Gastroesophageal sphincter (tissue), 4 donors: ENCODE measurements around the gene SCFD2. TPM values are rescaled to one million over a fixed set of nuclear protein-coding genes. Genes with fewer than 3 reads are reported as not detected.

Experiments used
- ATAC-seq: fragments of 150-250 bp; one replicate; pipeline ENCODE4 v1.9.1; 2016; ENCODE audit warnings: mild to moderate bottlenecking, moderate library complexity
- H3K27ac ChIP-seq, 4 donors: fragments of 200-600 bp; sonication (generic) in 3 of 4; 1 replicate in 3 of 4; 2 replicates in 1 of 4; pipeline ENCODE4 v1.5.1; 2016 to 2019
- H3K27me3 ChIP-seq: fragments of 200-600 bp; sonication (generic); one replicate; pipeline ENCODE4 v1.5.1; 2019
- H3K36me3 ChIP-seq, 2 donors: fragments of 200-600 bp; sonication (generic); one replicate each; pipeline ENCODE4 v1.5.1; 2019; ENCODE audit warnings: control low read depth in 1 of 2
- H3K4me1 ChIP-seq, 3 donors: fragments of 200-600 bp; sonication (generic); 1 replicate in 2 of 3; 2 replicates in 1 of 3; pipeline ENCODE4 v1.5.1; 2016 to 2019; ENCODE audit warnings: control low read depth in 2 of 3
- H3K4me3 ChIP-seq, 2 donors: fragments of 200-600 bp; sonication (generic); one replicate each; pipeline ENCODE4 v1.5.1; 2019; ENCODE audit warnings: mild to moderate bottlenecking in 1 of 2, moderate library complexity in 1 of 2
- H3K9me3 ChIP-seq, 3 donors: fragments of 200-600 bp; sonication (generic); one replicate each; pipeline ENCODE4 v1.5.1; 2017 to 2019; ENCODE audit warnings: control low read depth in 2 of 3
- CTCF ChIP-seq, 4 experiments: fragments of 200-600 bp in 2 of 4; fragments of 450-650 bp in 2 of 4; sonication (generic) in 1 of 4; IDR thresholded peaks; one replicate each; pipeline ENCODE4 v1.5.1; 2017 to 2019; ENCODE audit warnings: antibody characterized with exemption in 4 of 4, mild to moderate bottlenecking in 2 of 4, moderate library complexity in 2 of 4
- EP300 ChIP-seq: sonication (generic); formaldehyde crosslinking; IDR thresholded peaks from one replicate; pipeline ENCODE4 v1.6.1; 2017; ENCODE audit warnings: antibody characterized with exemption, mild to moderate bottlenecking
- POLR2A ChIP-seq, 2 donors: fragments of 450-650 bp; IDR thresholded peaks; one replicate each; pipeline ENCODE4 v1.6.1; 2017; ENCODE audit warnings: antibody characterized with exemption in 2 of 2, mild to moderate bottlenecking in 2 of 2, moderate library complexity in 1 of 2
- POLR2AphosphoS5 ChIP-seq: sonication (generic); formaldehyde crosslinking; IDR thresholded peaks from one replicate; pipeline ENCODE4 v1.6.1; 2017; ENCODE audit warnings: antibody characterized with exemption
- WGBS, 2 donors: methylation state at CpG; one replicate each; pipeline ENCODE4 v1.1.5; 2018; ENCODE audit warnings: low coverage in 1 of 2; 5-methylcytosine and 5-hydroxymethylcytosine counted together
- total RNA-seq, 4 donors: library from RNA; depleted of rRNA; stranded (reverse); fragments of >200 nt; gene quantifications; one replicate each; pipeline ENCODE4 v1.1.0, GENCODE V29; 2016

The SCFD2 gene
- total RNA-seq, 4 donors from 2014 or later: 8.9 to 17.6 (median 14.6) TPM

GRCh38 chr4:52861879-52862616, 503.8 kb downstream of the SCFD2 start, which contains the start of gene RASL11B:
Gene RASL11B (plus strand): TSS chr4:52862317. CDS start chr4:52862508, 191 bp downstream.
- Histone ChIP-seq H3K27ac (peak within 1 kb of the TSS in 2 of 4 donors; percentile 69 to 75), H3K4me3 (peak within 1 kb of the TSS; percentile 41 to 67), H3K36me3 (no peaks in the 10 kb centered on the region), H3K9me3 (peaks cover 0 to 10% (median 0%) of the 10 kb centered on the region in 3 donors), H3K4me1 (peaks cover 0 to 32% (median 0%) of the 10 kb centered on the region in 3 donors), H3K27me3 (peaks cover 13% of the 10 kb centered on the region)
- peak; percentile 98 for ATAC-seq
- TF ChIP-seq EP300: no peak
- TF ChIP-seq CTCF (IDR thresholded peaks at IDR 0.05): peak in 3 of 4 experiments; percentile 51 to 67 (median 58)
- peak; percentile 26 to 52 for TF ChIP-seq POLR2A (IDR thresholded peaks at IDR 0.05)
- WGBS, 2 donors: 2% methylated on average over 6 to 11 of the region's 94 CpGs

GRCh38 chr4:52861171-52861823, 504.6 kb downstream of the SCFD2 start:
- WGBS, 2 donors: 12 to 18% methylated on average over 17 of the region's 26 CpGs
- peak overlapping the region; percentile 41 to 67 for H3K4me3 ChIP-seq
- H3K9me3 ChIP-seq: peaks cover 0 to 10% (median 0%) of the 10 kb centered on the region in 3 donors
- peaks cover 0 to 32% (median 0%) of the 10 kb centered on the region in 3 donors for H3K4me1 ChIP-seq
- peaks cover 13% of the 10 kb centered on the region for H3K27me3 ChIP-seq
- no peak for ATAC-seq
- H3K36me3 ChIP-seq: no peaks in the 10 kb centered on the region
- H3K27ac ChIP-seq: peak overlapping the region in 2 of 4 donors; percentile 69 to 75
- TF ChIP-seq EP300 (no peak), POLR2AphosphoS5 (no peak), CTCF (IDR thresholded peaks at IDR 0.05) (no peak), POLR2A (IDR thresholded peaks at IDR 0.05) (no peak)

- H3K4me3 ChIP-seq: no peak overlapping the region
- no peak for ATAC-seq
These were observed 505.5 kb downstream of the SCFD2 start for GRCh38 chr4:52860361-52860760.

GRCh38 chr4:52856801-52857200, 509.1 kb downstream of the SCFD2 start:
- no peak overlapping the region for H3K27ac ChIP-seq
- no peaks in the 10 kb centered on the region for H3K36me3 ChIP-seq
- TF ChIP-seq CTCF (IDR thresholded peaks at IDR 0.05): no peak
- TF ChIP-seq EP300: no peak
- no peak for TF ChIP-seq POLR2A (IDR thresholded peaks at IDR 0.05)
- no peak for TF ChIP-seq POLR2AphosphoS5
- no peak for ATAC-seq
- peaks cover 0 to 10% (median 0%) of the 10 kb centered on the region in 3 donors for H3K9me3 ChIP-seq
- 100% methylated on average over 1 of the region's 1 CpG; no CpG with 5 or more reads in 1 of the 2 donors for WGBS, 2 donors
- H3K4me1 ChIP-seq: peaks cover 0 to 24% (median 0%) of the 10 kb centered on the region in 3 donors
- no peaks in the 10 kb centered on the region for H3K27me3 ChIP-seq
- H3K4me3 ChIP-seq: no peak overlapping the region

More at GRCh38 chr4:52860361-52860760, 505.5 kb downstream of the SCFD2 start:
- Histone ChIP-seq H3K27me3 (peaks cover 13% of the 10 kb centered on the region), H3K27ac (no peak overlapping the region), H3K9me3 (peaks cover 0 to 10% (median 0%) of the 10 kb centered on the region in 3 donors), H3K36me3 (no peaks in the 10 kb centered on the region), H3K4me1 (peaks cover 0 to 29% (median 0%) of the 10 kb centered on the region in 3 donors)
- WGBS, 2 donors: 94 to 100% methylated on average over 1 to 2 of the region's 2 CpGs
- TF ChIP-seq POLR2A (IDR thresholded peaks at IDR 0.05) (no peak), CTCF (IDR thresholded peaks at IDR 0.05) (no peak), EP300 (no peak), POLR2AphosphoS5 (no peak)
